K562 (cell line): ENCODE results near the gene RBP7. TPM values are rescaled to one million over a fixed set of nuclear protein-coding genes. Genes with fewer than 3 reads are reported as not detected.

Experiments used
- GTF2F1 ChIP-seq: IDR thresholded peaks from 2 replicates; pipeline ENCODE4 v1.6.1; 2011; ENCODE audit warnings: low read depth, low read length, improper control_type of control experiment
- KDM1A ChIP-seq, 2 experiments: fragments of 450-650 bp; IDR thresholded peaks; 2 replicates each; pipeline ENCODE4 v1.6.1; 2016; ENCODE audit warnings: mild to moderate bottlenecking in 2 of 2
- MED1 ChIP-seq: sonication (generic); formaldehyde crosslinking; IDR thresholded peaks from 2 replicates; pipeline ENCODE4 v1.8.1; 2023; ENCODE audit warnings: missing genetic modification reagents, borderline replicate concordance
- MYNN ChIP-seq, 2 experiments: sonication (generic); formaldehyde crosslinking in 1 of 2; IDR thresholded peaks; 2 replicates each; pipeline versions ENCODE4 v1.5.0 to v1.6.1; 2016 to 2020; ENCODE audit warnings: antibody characterized with exemption in 1 of 2, missing genetic modification reagents in 1 of 2
- NCOR1 ChIP-seq: fragments of 450-650 bp; IDR thresholded peaks from 2 replicates; pipeline ENCODE4 v1.6.1; 2016; ENCODE audit warnings: mild to moderate bottlenecking, moderate library complexity
- NFIC ChIP-seq: fragments of 450-650 bp; IDR thresholded peaks from 2 replicates; pipeline ENCODE4 v1.6.1; 2017; ENCODE audit warnings: mild to moderate bottlenecking, inconsistent platforms
- RBM22 ChIP-seq: fragments of 200-400 bp; formaldehyde crosslinking; IDR thresholded peaks from 2 replicates; pipeline ENCODE4 v1.6.1; 2018; ENCODE audit warnings: low read length, low read depth; ENCODE audit not compliant: poor library complexity, severe bottlenecking
- RCOR1 ChIP-seq, 2 experiments: IDR thresholded peaks; 2 replicates each; pipeline ENCODE4 v1.6.1; 2012; ENCODE audit warnings: low read depth in 2 of 2, low read length in 2 of 2, borderline replicate concordance in 1 of 2, improper control_type of control experiment in 1 of 2
- TAL1 ChIP-seq: fragments of 450-650 bp; IDR thresholded peaks from 2 replicates; pipeline ENCODE4 v1.6.1; 2016; ENCODE audit warnings: mild to moderate bottlenecking
- ZBTB33 ChIP-seq: sonication (generic); formaldehyde crosslinking; IDR thresholded peaks from 2 replicates; pipeline ENCODE4 v1.8.1; 2023; ENCODE audit warnings: mild to moderate bottlenecking, missing genetic modification reagents
- ZNF699 ChIP-seq: fragments of 250-450 bp; sonication (Bioruptor Pico); IDR thresholded peaks from 2 replicates; pipeline ENCODE4 v1.8.0; 2021; ENCODE audit warnings: mild to moderate bottlenecking, moderate library complexity; ENCODE audit not compliant: insufficient replicate concordance
- polyA plus RNA-seq, 8 experiments: library from polyadenylated mRNA; depleted of rRNA in 4 of 8; stranded (reverse) in 5 of 8; unstranded in 3 of 8; fragments of >200 nt; fragmentation: Nextera tagmentation in 2 of 8; fragmentation: Illumina TruSeq in 1 of 8; extraction: Ambion mirVana in 2 of 8; extraction: Trizol in 1 of 8; gene quantifications; 2 replicates each; pipeline versions ENCODE4 v1.2.1 to v1.2.3, GENCODE V29; 2011 to 2014; ENCODE audit warnings: inconsistent platforms in 1 of 8, missing spikeins in 1 of 8
- total RNA-seq, 7 experiments: library from RNA; depleted of rRNA in 6 of 7; stranded (reverse); fragments of >200 nt in 6 of 7; fragmentation: Illumina TruSeq in 2 of 7; extraction: Trizol in 2 of 7; gene quantifications; 2 replicates each; pipeline versions ENCODE4 v1.2.1 to v1.2.3, GENCODE V29; 2011 to 2021; ENCODE audit warnings: low replicate concordance in 1 of 7
- TF ChIP-seq, protein P1 (sequence below): sonication (generic); formaldehyde crosslinking; IDR thresholded peaks from 2 replicates; pipeline ENCODE4 v1.8.0; 2022; ENCODE audit warnings: mild to moderate bottlenecking, low read depth, missing genetic modification reagents
- TF ChIP-seq, protein P2 (sequence below): sonication (generic); formaldehyde crosslinking; IDR thresholded peaks from 2 replicates; pipeline ENCODE4 v1.8.0; 2022; ENCODE audit warnings: missing genetic modification reagents, mild to moderate bottlenecking, borderline replicate concordance
- TF ChIP-seq, protein P3 (sequence below): fragments of 250-450 bp; sonication (Bioruptor Pico); IDR thresholded peaks from 2 replicates; pipeline ENCODE4 v1.9.0; 2021; ENCODE audit warnings: mild to moderate bottlenecking, inconsistent platforms
- TF ChIP-seq, protein P4 (sequence below): fragments of 450-650 bp; IDR thresholded peaks from 2 replicates; pipeline ENCODE4 v1.6.1; 2017; ENCODE audit warnings: antibody characterized with exemption, mild to moderate bottlenecking

RBP7 gene
- total and polyA plus RNA-seq, 9 of the 15 experiments (the other 6 are each of a cell fraction or from before 2014, with no cell fraction given) = not detected

- TF ChIP-seq, protein P1, sequence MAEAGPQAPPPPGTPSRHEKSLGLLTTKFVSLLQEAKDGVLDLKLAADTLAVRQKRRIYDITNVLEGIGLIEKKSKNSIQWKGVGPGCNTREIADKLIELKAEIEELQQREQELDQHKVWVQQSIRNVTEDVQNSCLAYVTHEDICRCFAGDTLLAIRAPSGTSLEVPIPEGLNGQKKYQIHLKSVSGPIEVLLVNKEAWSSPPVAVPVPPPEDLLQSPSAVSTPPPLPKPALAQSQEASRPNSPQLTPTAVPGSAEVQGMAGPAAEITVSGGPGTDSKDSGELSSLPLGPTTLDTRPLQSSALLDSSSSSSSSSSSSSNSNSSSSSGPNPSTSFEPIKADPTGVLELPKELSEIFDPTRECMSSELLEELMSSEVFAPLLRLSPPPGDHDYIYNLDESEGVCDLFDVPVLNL = no peak
- TF ChIP-seq, protein P2, sequence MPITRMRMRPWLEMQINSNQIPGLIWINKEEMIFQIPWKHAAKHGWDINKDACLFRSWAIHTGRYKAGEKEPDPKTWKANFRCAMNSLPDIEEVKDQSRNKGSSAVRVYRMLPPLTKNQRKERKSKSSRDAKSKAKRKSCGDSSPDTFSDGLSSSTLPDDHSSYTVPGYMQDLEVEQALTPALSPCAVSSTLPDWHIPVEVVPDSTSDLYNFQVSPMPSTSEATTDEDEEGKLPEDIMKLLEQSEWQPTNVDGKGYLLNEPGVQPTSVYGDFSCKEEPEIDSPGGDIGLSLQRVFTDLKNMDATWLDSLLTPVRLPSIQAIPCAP (CRISPR knock-in tag) = no peak
- TF ChIP-seq MED1 (CRISPR knock-in tag) (no peak), NFIC (no peak), TAL1 (no peak), RBM22 (no peak), MYNN (IDR thresholded peaks at IDR 0.05) (no peak), MYNN (CRISPR knock-in tag; IDR thresholded peaks at IDR 0.05) (no peak), ZNF699 (no peak), RCOR1 (IDR thresholded peaks at IDR 0.05; ENCODE audit: borderline replicate concordance in 1 of 2, low read depth in 2 of 2, low read length in 2 of 2) (no peak), GTF2F1 (no peak), ZBTB33 (CRISPR knock-in tag) (peak; percentile 45; the same call in 1 of the 2 replicates), NCOR1 (no peak), KDM1A (IDR thresholded peaks at IDR 0.05) (peak in 1 of 2 experiments; percentile 17; a peak in 1 of 4 replicates)
- TF ChIP-seq, protein P3, sequence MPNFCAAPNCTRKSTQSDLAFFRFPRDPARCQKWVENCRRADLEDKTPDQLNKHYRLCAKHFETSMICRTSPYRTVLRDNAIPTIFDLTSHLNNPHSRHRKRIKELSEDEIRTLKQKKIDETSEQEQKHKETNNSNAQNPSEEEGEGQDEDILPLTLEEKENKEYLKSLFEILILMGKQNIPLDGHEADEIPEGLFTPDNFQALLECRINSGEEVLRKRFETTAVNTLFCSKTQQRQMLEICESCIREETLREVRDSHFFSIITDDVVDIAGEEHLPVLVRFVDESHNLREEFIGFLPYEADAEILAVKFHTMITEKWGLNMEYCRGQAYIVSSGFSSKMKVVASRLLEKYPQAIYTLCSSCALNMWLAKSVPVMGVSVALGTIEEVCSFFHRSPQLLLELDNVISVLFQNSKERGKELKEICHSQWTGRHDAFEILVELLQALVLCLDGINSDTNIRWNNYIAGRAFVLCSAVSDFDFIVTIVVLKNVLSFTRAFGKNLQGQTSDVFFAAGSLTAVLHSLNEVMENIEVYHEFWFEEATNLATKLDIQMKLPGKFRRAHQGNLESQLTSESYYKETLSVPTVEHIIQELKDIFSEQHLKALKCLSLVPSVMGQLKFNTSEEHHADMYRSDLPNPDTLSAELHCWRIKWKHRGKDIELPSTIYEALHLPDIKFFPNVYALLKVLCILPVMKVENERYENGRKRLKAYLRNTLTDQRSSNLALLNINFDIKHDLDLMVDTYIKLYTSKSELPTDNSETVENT (CRISPR knock-in tag) = no peak
- TF ChIP-seq, protein P4, sequence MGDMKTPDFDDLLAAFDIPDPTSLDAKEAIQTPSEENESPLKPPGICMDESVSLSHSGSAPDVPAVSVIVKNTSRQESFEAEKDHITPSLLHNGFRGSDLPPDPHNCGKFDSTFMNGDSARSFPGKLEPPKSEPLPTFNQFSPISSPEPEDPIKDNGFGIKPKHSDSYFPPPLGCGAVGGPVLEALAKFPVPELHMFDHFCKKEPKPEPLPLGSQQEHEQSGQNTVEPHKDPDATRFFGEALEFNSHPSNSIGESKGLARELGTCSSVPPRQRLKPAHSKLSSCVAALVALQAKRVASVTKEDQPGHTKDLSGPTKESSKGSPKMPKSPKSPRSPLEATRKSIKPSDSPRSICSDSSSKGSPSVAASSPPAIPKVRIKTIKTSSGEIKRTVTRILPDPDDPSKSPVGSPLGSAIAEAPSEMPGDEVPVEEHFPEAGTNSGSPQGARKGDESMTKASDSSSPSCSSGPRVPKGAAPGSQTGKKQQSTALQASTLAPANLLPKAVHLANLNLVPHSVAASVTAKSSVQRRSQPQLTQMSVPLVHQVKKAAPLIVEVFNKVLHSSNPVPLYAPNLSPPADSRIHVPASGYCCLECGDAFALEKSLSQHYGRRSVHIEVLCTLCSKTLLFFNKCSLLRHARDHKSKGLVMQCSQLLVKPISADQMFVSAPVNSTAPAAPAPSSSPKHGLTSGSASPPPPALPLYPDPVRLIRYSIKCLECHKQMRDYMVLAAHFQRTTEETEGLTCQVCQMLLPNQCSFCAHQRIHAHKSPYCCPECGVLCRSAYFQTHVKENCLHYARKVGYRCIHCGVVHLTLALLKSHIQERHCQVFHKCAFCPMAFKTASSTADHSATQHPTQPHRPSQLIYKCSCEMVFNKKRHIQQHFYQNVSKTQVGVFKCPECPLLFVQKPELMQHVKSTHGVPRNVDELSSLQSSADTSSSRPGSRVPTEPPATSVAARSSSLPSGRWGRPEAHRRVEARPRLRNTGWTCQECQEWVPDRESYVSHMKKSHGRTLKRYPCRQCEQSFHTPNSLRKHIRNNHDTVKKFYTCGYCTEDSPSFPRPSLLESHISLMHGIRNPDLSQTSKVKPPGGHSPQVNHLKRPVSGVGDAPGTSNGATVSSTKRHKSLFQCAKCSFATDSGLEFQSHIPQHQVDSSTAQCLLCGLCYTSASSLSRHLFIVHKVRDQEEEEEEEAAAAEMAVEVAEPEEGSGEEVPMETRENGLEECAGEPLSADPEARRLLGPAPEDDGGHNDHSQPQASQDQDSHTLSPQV = 0 out of 2 replicates have a peak, but pooled peaks have one; percentile 44
Measured at GRCh38 chr1:10064416-10065343, 67.7 kb downstream of the RBP7 start (continued).
